ENCODE data around the gene STARD3NL.

Gene STARD3NL

DNA sequence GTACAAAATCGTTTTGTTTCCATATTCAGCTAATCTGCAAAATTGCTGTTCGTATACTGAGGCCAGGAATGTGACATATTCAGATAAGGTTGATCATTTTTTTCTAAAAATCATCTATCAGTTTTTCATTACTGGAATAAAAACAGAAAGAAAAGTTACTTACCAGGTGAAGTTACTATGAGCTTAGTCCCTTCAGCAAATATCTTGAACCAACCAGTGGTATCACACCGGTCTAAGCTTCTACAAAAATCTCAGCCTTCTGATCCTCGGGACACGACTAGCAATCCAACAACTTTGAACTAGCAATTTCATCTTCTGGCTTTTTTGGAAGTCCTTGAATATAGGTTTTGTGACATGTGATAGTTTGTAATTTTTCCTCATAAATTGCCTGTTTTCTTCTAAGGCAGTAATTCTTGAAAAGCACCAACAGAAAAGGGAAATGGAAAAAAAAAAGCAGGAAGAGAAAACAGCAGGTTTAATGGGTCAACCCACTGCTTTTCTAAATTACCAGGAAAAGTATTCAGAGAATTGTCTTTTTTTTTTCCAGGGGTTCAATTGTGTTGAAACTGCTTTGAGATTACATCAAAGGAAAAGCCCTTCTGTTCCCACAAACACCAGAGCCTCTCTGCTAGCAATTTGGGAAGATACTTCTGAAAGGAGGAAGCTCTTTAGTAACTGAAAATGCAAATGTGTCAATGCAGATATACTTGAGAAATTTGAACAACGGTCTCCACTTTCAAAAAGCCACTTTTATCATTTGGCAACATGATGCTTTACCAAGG is 98.2 kb downstream of the STARD3NL start:
- in situ Hi-C loops (cut with HindIII; ENCODE audit: low pct_ligation_motif_present, low pct_unique_long_range_greater_than_20kb, low sequenced_read_pairs): no loop called here
- no peak for DNase-seq

DNA sequence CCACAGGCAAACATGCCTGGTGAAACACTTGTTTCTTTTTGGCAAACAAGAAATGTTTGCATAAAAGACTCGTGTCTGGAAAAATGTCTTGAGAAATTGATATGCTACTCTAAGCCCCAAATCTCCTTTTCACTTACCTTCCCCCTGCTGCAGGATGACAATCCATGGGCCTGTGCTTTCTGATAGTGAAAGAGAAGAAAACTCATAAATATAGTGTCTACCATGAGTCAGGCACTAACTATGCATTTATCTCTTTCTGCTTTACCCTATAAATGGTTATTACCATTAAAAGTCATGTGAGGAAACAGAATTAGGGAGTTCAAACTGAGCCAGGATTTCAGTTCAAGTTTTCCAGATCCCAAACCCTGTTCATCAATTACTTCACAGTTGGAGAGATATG is 102.0 kb downstream of the STARD3NL start:
- no peak for DNase-seq
- in situ Hi-C loops (cut with HindIII; ENCODE audit: low pct_ligation_motif_present, low pct_unique_long_range_greater_than_20kb, low sequenced_read_pairs): no loop called here
